Uterus (tissue), 2 donors: Measurements from ENCODE around the gene PTPMT1.

Experiments
- CTCF ChIP-seq, 4 experiments: fragments of 200-600 bp in 2 of 4; fragments of 450-650 bp in 2 of 4; sonication (generic) in 2 of 4; IDR thresholded peaks; one replicate each; pipeline ENCODE4 v1.5.1; 2016 to 2019; ENCODE audit warnings: antibody characterized with exemption in 4 of 4, mild to moderate bottlenecking in 2 of 4, moderate library complexity in 1 of 4
- POLR2A ChIP-seq, 2 donors: fragments of 450-650 bp; IDR thresholded peaks; one replicate each; pipeline ENCODE4 v1.6.1; 2016; ENCODE audit warnings: antibody characterized with exemption in 2 of 2, mild to moderate bottlenecking in 1 of 2, moderate library complexity in 1 of 2

- TF ChIP-seq CTCF (IDR thresholded peaks at IDR 0.05) (no peak), POLR2A (IDR thresholded peaks at IDR 0.05) (no peak)
Measured at GRCh38 chr11:47536915-47537314, 28.5 kb upstream of the PTPMT1 start.
